ENCODE results near the gene ERC1.

- TF ChIP-seq CTCF (IDR thresholded peaks at IDR 0.05; ENCODE audit: low read length) (no peak), EZH2 (IDR thresholded peaks at IDR 0.05; ENCODE audit: borderline replicate concordance, low read length) (no peak)
Measured at GRCh38 chr12:1324910-1325309, 333.9 kb downstream of the ERC1 start.

All from OCI-LY1 (cell line).